HEK293 (cell line): ENCODE measurements around the gene KBTBD4.
A peak's percentile ranks its signal among the peaks of the same experiment; 100 is the strongest.

Experiments used
- REST ChIP-seq: fragments of 450-650 bp; formaldehyde crosslinking; IDR thresholded peaks from 2 replicates; pipeline ENCODE4 v1.5.1; 2016; ENCODE audit warnings: missing biosample characterization, missing genetic modification characterization
- SETDB1 ChIP-seq: IDR thresholded peaks from one replicate; pipeline ENCODE4 v1.6.1; 2017; ENCODE audit warnings: mild to moderate bottlenecking, low read length, moderate library complexity, mixed read lengths; ENCODE audit not compliant: insufficient read length
- ZBTB10 ChIP-seq: fragments of 450-650 bp; formaldehyde crosslinking; IDR thresholded peaks from 2 replicates; pipeline ENCODE4 v1.5.1; 2016; ENCODE audit warnings: missing biosample characterization, missing genetic modification characterization
- ZNF121 ChIP-seq: fragments of 450-650 bp; formaldehyde crosslinking; IDR thresholded peaks from 2 replicates; pipeline ENCODE4 v1.5.1; 2016; ENCODE audit warnings: missing biosample characterization, missing genetic modification characterization
- ZNF175 ChIP-seq: fragments of 450-650 bp; formaldehyde crosslinking; IDR thresholded peaks from 2 replicates; pipeline ENCODE4 v1.5.1; 2016; ENCODE audit warnings: missing biosample characterization, missing genetic modification characterization
- ZNF18 ChIP-seq: fragments of 450-650 bp; formaldehyde crosslinking; IDR thresholded peaks from 2 replicates; pipeline ENCODE4 v1.5.1; 2016; ENCODE audit warnings: missing biosample characterization, missing genetic modification characterization
- ZNF211 ChIP-seq: fragments of 450-650 bp; formaldehyde crosslinking; IDR thresholded peaks from 2 replicates; pipeline ENCODE4 v1.5.1; 2016; ENCODE audit warnings: low read depth, missing biosample characterization, missing genetic modification characterization
- ZNF248 ChIP-seq: fragments of 450-650 bp; formaldehyde crosslinking; IDR thresholded peaks from 2 replicates; pipeline ENCODE4 v1.5.1; 2017; ENCODE audit warnings: missing biosample characterization, missing genetic modification characterization
- ZNF26 ChIP-seq: fragments of 450-650 bp; formaldehyde crosslinking; IDR thresholded peaks from 2 replicates; pipeline ENCODE4 v1.5.1; 2016; ENCODE audit warnings: missing biosample characterization, missing genetic modification characterization
- ZNF335 ChIP-seq: fragments of 450-650 bp; formaldehyde crosslinking; conservative IDR thresholded peaks from 2 replicates; pipeline ENCODE4 v1.5.1; 2016; ENCODE audit warnings: missing biosample characterization, missing genetic modification characterization
- ZNF366 ChIP-seq: fragments of 450-650 bp; formaldehyde crosslinking; conservative IDR thresholded peaks from 2 replicates; pipeline ENCODE4 v1.5.1; 2016; ENCODE audit warnings: missing biosample characterization, missing genetic modification characterization
- ZNF391 ChIP-seq: fragments of 450-650 bp; formaldehyde crosslinking; IDR thresholded peaks from 2 replicates; pipeline ENCODE4 v1.5.1; 2016; ENCODE audit warnings: low read depth, missing biosample characterization, missing genetic modification characterization, borderline replicate concordance
- ZNF518A ChIP-seq: fragments of 450-650 bp; formaldehyde crosslinking; conservative IDR thresholded peaks from 2 replicates; pipeline ENCODE4 v1.5.1; 2016; ENCODE audit warnings: low read depth, missing biosample characterization, missing genetic modification characterization
- ZNF571 ChIP-seq: fragments of 450-650 bp; formaldehyde crosslinking; IDR thresholded peaks from 2 replicates; pipeline ENCODE4 v1.5.0; 2017; ENCODE audit warnings: missing biosample characterization, missing genetic modification characterization
- ZNF654 ChIP-seq: fragments of 450-650 bp; formaldehyde crosslinking; IDR thresholded peaks from 2 replicates; pipeline ENCODE4 v1.5.1; 2016; ENCODE audit warnings: low read depth, missing biosample characterization, missing genetic modification characterization
- ZNF704 ChIP-seq: fragments of 450-650 bp; formaldehyde crosslinking; IDR thresholded peaks from 2 replicates; pipeline ENCODE4 v1.5.1; 2016; ENCODE audit warnings: missing biosample characterization, missing genetic modification characterization
- ZNF747 ChIP-seq: fragments of 450-650 bp; formaldehyde crosslinking; IDR thresholded peaks from 2 replicates; pipeline ENCODE4 v1.5.1; 2016; ENCODE audit warnings: missing biosample characterization, missing genetic modification characterization
- ZNF777 ChIP-seq: fragments of 450-650 bp; formaldehyde crosslinking; IDR thresholded peaks from 2 replicates; pipeline ENCODE4 v1.5.1; 2017; ENCODE audit warnings: missing biosample characterization, missing genetic modification characterization, borderline replicate concordance
- ZSCAN4 ChIP-seq: fragments of 450-650 bp; formaldehyde crosslinking; IDR thresholded peaks from 2 replicates; pipeline ENCODE4 v1.5.1; 2017; ENCODE audit warnings: missing biosample characterization, missing genetic modification characterization

The KBTBD4 gene

GRCh38 chr11:47578524-47579494 lies at the start of gene KBTBD4, which contains the start of gene NDUFS3 (continued):
- peak; percentile 100 for TF ChIP-seq ZNF391 (tag by site-specific recombination)
- peak; percentile 77; the same call in 1 of the 2 replicates for TF ChIP-seq ZNF777 (tag by site-specific recombination)
- peak; percentile 4; the same call in 1 of the 2 replicates for TF ChIP-seq ZNF654 (tag by site-specific recombination)
- TF ChIP-seq ZNF704, result no peak
- no peak for TF ChIP-seq ZNF175 (tag by site-specific recombination)
- TF ChIP-seq ZNF571 (tag by site-specific recombination), result no peak
- peak; percentile 86 for TF ChIP-seq ZNF121
- no peak for TF ChIP-seq ZNF26 (tag by site-specific recombination)
- TF ChIP-seq ZNF211, result no peak
- TF ChIP-seq SETDB1, result no peak
- TF ChIP-seq ZBTB10, result peak; percentile 79
- TF ChIP-seq ZNF747 (tag by site-specific recombination), result no peak
- peak; percentile 89 for TF ChIP-seq ZNF335 (tag by site-specific recombination)
- TF ChIP-seq ZNF248, result no peak
- TF ChIP-seq ZNF518A (tag by site-specific recombination), result peak; percentile 92
- TF ChIP-seq REST, result peak; percentile 59; the same call in 1 of the 2 replicates
- TF ChIP-seq ZNF18 (tag by site-specific recombination), result peak; percentile 52
- TF ChIP-seq ZSCAN4 (tag by site-specific recombination), result peak; percentile 85
- peak; percentile 99 for TF ChIP-seq ZNF366
